GM23248 (cell line): ENCODE measurements around the gene EVI5L. TPM values are rescaled to one million over a fixed set of nuclear protein-coding genes. Genes with fewer than 3 reads are reported as not detected.

Experiments used
- DNase-seq: peaks from one replicate; pipeline ENCODE4 v3.0.0-alpha.2; 2015
- H2AFZ ChIP-seq: fragments of 200-600 bp; sonication (generic); 2 replicates; pipeline ENCODE4 v1.6.1; 2016; ENCODE audit warnings: antibody characterized with exemption
- H3F3A ChIP-seq: fragments of 200-600 bp; sonication (generic); 2 replicates; pipeline ENCODE4 v1.6.1; 2016; ENCODE audit warnings: mild to moderate bottlenecking, antibody characterized with exemption, mixed run types; ENCODE audit not compliant: insufficient read depth
- H3K27ac ChIP-seq: fragments of 200-600 bp; sonication (generic); 2 replicates; pipeline ENCODE4 v1.5.1; 2016; ENCODE audit warnings: mild to moderate bottlenecking
- H3K27me3 ChIP-seq: fragments of 200-600 bp; sonication (generic); replicated peaks from 2 replicates; pipeline ENCODE4 v1.6.1; 2016; ENCODE audit warnings: mild to moderate bottlenecking; ENCODE audit not compliant: insufficient read depth
- H3K36me3 ChIP-seq: fragments of 200-600 bp; sonication (generic); 2 replicates; pipeline ENCODE4 v1.6.1; 2016; ENCODE audit warnings: low read depth, mild to moderate bottlenecking
- H3K4me1 ChIP-seq: fragments of 200-600 bp; sonication (generic); 2 replicates; pipeline ENCODE4 v1.6.1; 2016; ENCODE audit warnings: mild to moderate bottlenecking; ENCODE audit not compliant: insufficient read depth
- H3K4me2 ChIP-seq: fragments of 200-600 bp; sonication (generic); one replicate; pipeline ENCODE4 v1.6.1; 2016; ENCODE audit warnings: mild to moderate bottlenecking; ENCODE audit not compliant: unreplicated experiment
- H3K4me3 ChIP-seq: fragments of 200-600 bp; sonication (generic); 2 replicates; pipeline ENCODE4 v1.5.1; 2016; ENCODE audit warnings: mild to moderate bottlenecking
- H3K79me2 ChIP-seq: fragments of 200-600 bp; sonication (generic); 2 replicates; pipeline ENCODE4 v1.6.1; 2016; ENCODE audit warnings: mild to moderate bottlenecking; ENCODE audit not compliant: insufficient read depth
- H3K9ac ChIP-seq: fragments of 200-600 bp; sonication (generic); 2 replicates; pipeline ENCODE4 v1.6.1; 2016; ENCODE audit warnings: mild to moderate bottlenecking
- H3K9me2 ChIP-seq: fragments of 200-600 bp; sonication (generic); 2 replicates; pipeline ENCODE4 v1.6.1; 2016; ENCODE audit warnings: mixed run types, mild to moderate bottlenecking, moderate library complexity; ENCODE audit not compliant: insufficient read depth
- H3K9me3 ChIP-seq: fragments of 200-600 bp; sonication (generic); one replicate; pipeline ENCODE4 v1.6.1; 2017; ENCODE audit warnings: low read depth
- H4K20me1 ChIP-seq: fragments of 200-600 bp; sonication (generic); 2 replicates; pipeline ENCODE4 v1.6.0; 2016; ENCODE audit not compliant: insufficient read depth
- EZH2 ChIP-seq: fragments of 200-600 bp; sonication (generic); IDR thresholded peaks from 2 replicates; pipeline ENCODE4 v1.6.1; 2018; ENCODE audit warnings: antibody characterized with exemption, mild to moderate bottlenecking; ENCODE audit not compliant: insufficient read depth, poor library complexity, severe bottlenecking
- EZH2phosphoT487 ChIP-seq: fragments of 200-600 bp; sonication (generic); IDR thresholded peaks from 2 replicates; pipeline ENCODE4 v1.6.1; 2018; ENCODE audit warnings: antibody characterized with exemption, moderate library complexity, mild to moderate bottlenecking, low read depth; ENCODE audit not compliant: insufficient read depth
- WGBS, 2 experiments: methylation state at CpG; one replicate each; pipeline ENCODE4 v1.1.6; 2015 to 2017; ENCODE audit warnings: low lambda C conversion rate in 2 of 2, low coverage in 1 of 2; ENCODE audit errors: missing lambda C conversion rate in 2 of 2; 5-methylcytosine and 5-hydroxymethylcytosine counted together
- in situ Hi-C: fragments of 300-500 bp; cut with MboI; formaldehyde crosslinking; loops from 2 replicates; pipeline ENCODE4 v1.15.0; 2020
- polyA plus RNA-seq: library from polyadenylated mRNA; unstranded; fragments of >200 nt; fragmentation: Nextera tagmentation; extraction: Ambion mirVana; gene quantifications from 2 replicates; pipeline ENCODE4 v1.2.1, GENCODE V29; 2016
- total RNA-seq: library from RNA; depleted of rRNA; stranded (reverse); fragments of >200 nt; shearing (Covaris generic); gene quantifications from 2 replicates; pipeline ENCODE4 v1.2.3, GENCODE V29; 2014

Gene EVI5L
- total and polyA plus RNA-seq, 2 experiments from 2014 or later: 6.9 to 24.3 TPM

- in situ Hi-C loops: no loop called here
- WGBS, 2 experiments: 12 to 18% methylated on average over 9 to 10 of the region's 10 CpGs
These were observed 42.9 kb upstream of the EVI5L start for GRCh38 chr19:7787141-7787540.

GRCh38 chr19:7787602-7788177 is 42.3 kb upstream of the EVI5L start:
- no peaks in the 10 kb centered on the region for H3F3A ChIP-seq
- in situ Hi-C loops: no loop called here

More at GRCh38 chr19:7787141-7787540, 42.9 kb upstream of the EVI5L start:
- Histone ChIP-seq H2AFZ (no peak overlapping the region), H3F3A (no peaks in the 10 kb centered on the region), H3K4me2 (no peak overlapping the region), H3K79me2 (no peaks in the 10 kb centered on the region), H3K9me3 (no peaks in the 10 kb centered on the region), H3K27me3 (peaks cover 48% of the 10 kb centered on the region), H3K9me2 (no peaks in the 10 kb centered on the region), H3K36me3 (no peaks in the 10 kb centered on the region), H3K4me1 (no peaks in the 10 kb centered on the region), H3K9ac (no peak overlapping the region), H3K4me3 (no peak overlapping the region), H3K27ac (no peak overlapping the region), H4K20me1 (no peaks in the 10 kb centered on the region)
- DNase-seq: no peak
- no peak for TF ChIP-seq EZH2phosphoT487
- TF ChIP-seq EZH2: no peak

GRCh38 chr19:7788178-7788932 is 41.7 kb upstream of the EVI5L start:
- no peak overlapping the region for H2AFZ ChIP-seq
- H3K9ac ChIP-seq: no peak overlapping the region
- peaks cover 36% of the 10 kb centered on the region for H3K27me3 ChIP-seq
- no peak overlapping the region for H3K27ac ChIP-seq
- no peaks in the 10 kb centered on the region for H3F3A ChIP-seq
- H3K9me2 ChIP-seq: no peaks in the 10 kb centered on the region
- H4K20me1 ChIP-seq: no peaks in the 10 kb centered on the region
- no peak overlapping the region for H3K4me3 ChIP-seq
- TF ChIP-seq EZH2 (no peak), EZH2phosphoT487 (no peak)
- H3K4me1 ChIP-seq: no peaks in the 10 kb centered on the region
- 3 to 6% methylated on average over 37 to 38 of the region's 67 CpGs for WGBS, 2 experiments
- in situ Hi-C loops: no loop called here
- no peak overlapping the region for H3K4me2 ChIP-seq
- no peak for DNase-seq
- no peaks in the 10 kb centered on the region for H3K36me3 ChIP-seq
- no peaks in the 10 kb centered on the region for H3K79me2 ChIP-seq
- no peaks in the 10 kb centered on the region for H3K9me3 ChIP-seq

More at GRCh38 chr19:7787602-7788177, 42.3 kb upstream of the EVI5L start:
- H3K9me2 ChIP-seq: no peaks in the 10 kb centered on the region
- no peak for DNase-seq
- H3K36me3 ChIP-seq: no peaks in the 10 kb centered on the region
- no peak overlapping the region for H3K27ac ChIP-seq
- no peak overlapping the region for H3K4me2 ChIP-seq
- H3K79me2 ChIP-seq: no peaks in the 10 kb centered on the region
- H4K20me1 ChIP-seq: no peaks in the 10 kb centered on the region
- H3K27me3 ChIP-seq: peaks cover 42% of the 10 kb centered on the region
- TF ChIP-seq EZH2: no peak
- no peak for TF ChIP-seq EZH2phosphoT487
- H3K9ac ChIP-seq: no peak overlapping the region
- H2AFZ ChIP-seq: no peak overlapping the region
- no peak overlapping the region for H3K4me3 ChIP-seq
- no peaks in the 10 kb centered on the region for H3K4me1 ChIP-seq
- 15 to 19% methylated on average over 15 to 22 of the region's 22 CpGs for WGBS, 2 experiments
- H3K9me3 ChIP-seq: no peaks in the 10 kb centered on the region

- H2AFZ ChIP-seq: no peak overlapping the region
- no peaks in the 10 kb centered on the region for H3K79me2 ChIP-seq
- H3K4me3 ChIP-seq: no peak overlapping the region
- no peaks in the 10 kb centered on the region for H3K9me2 ChIP-seq
- H3K9me3 ChIP-seq: no peaks in the 10 kb centered on the region
- H3K27ac ChIP-seq: no peak overlapping the region
- no peak overlapping the region for H3K4me2 ChIP-seq
- H3K27me3 ChIP-seq: peaks cover 30% of the 10 kb centered on the region
- H4K20me1 ChIP-seq: no peaks in the 10 kb centered on the region
- no peaks in the 10 kb centered on the region for H3K36me3 ChIP-seq
- 1 to 2% methylated on average over 17 of the region's 23 CpGs for WGBS, 2 experiments
- no peak overlapping the region for H3K9ac ChIP-seq
- TF ChIP-seq EZH2phosphoT487 (no peak), EZH2 (no peak)
- no peaks in the 10 kb centered on the region for H3F3A ChIP-seq
- H3K4me1 ChIP-seq: no peaks in the 10 kb centered on the region
- no peak for DNase-seq
- in situ Hi-C loops: no loop called here
These were observed 41.1 kb upstream of the EVI5L start for GRCh38 chr19:7788933-7789323.
